MCF 10A (cell line): ENCODE data around the gene MIA3. TPM values are rescaled to one million over a fixed set of nuclear protein-coding genes. Genes with fewer than 3 reads are reported as not detected.
A peak's percentile ranks its signal among the peaks of the same experiment; 100 is the strongest.

Experiments
- BruUV-seq: library from RNA; stranded (reverse); fragments of 400-500 nt; replicated peaks from 2 replicates; lab custom pipeline; 2021; lab: Mats Ljungman, UMichigan
- CTCF ChIA-PET: fragments of 300-600 bp; sonication (Branson Sonifier 250); formaldehyde crosslinking; extraction: SDS; loops from one replicate; lab custom pipeline; 2021; ENCODE audit warnings: antibody characterized with exemption, inconsistent platforms; lab: Yijun Ruan, JAX
- POLR2A ChIA-PET: fragments of 300-600, 350-650 bp; sonication (Branson Sonifier 250); formaldehyde crosslinking; extraction: SDS; loops from one replicate; lab custom pipeline; 2020; ENCODE audit warnings: antibody characterized with exemption, inconsistent platforms; lab: Yijun Ruan, JAX
- DNase-seq: peaks from one replicate; pipeline ENCODE4 v3.0.0-alpha.2; 2018; ENCODE audit not compliant: unreplicated experiment
- H3K27ac Mint-ChIP-seq: one replicate; pipeline ENCODE4 v1.8.0; 2022; ENCODE audit warnings: mild to moderate bottlenecking, low read depth, mixed read lengths; ENCODE audit not compliant: unreplicated experiment
- H3K27me3 Mint-ChIP-seq: one replicate; pipeline ENCODE4 v1.8.0; 2022; ENCODE audit warnings: mixed read lengths; ENCODE audit not compliant: insufficient read depth, unreplicated experiment
- H3K36me3 Mint-ChIP-seq: one replicate; pipeline ENCODE4 v1.8.0; 2022; ENCODE audit warnings: mild to moderate bottlenecking, moderate library complexity, mixed read lengths; ENCODE audit not compliant: insufficient read depth, unreplicated experiment
- H3K4me1 Mint-ChIP-seq: one replicate; pipeline ENCODE4 v1.8.0; 2022; ENCODE audit warnings: mixed read lengths; ENCODE audit not compliant: insufficient read depth, unreplicated experiment
- H3K4me3 Mint-ChIP-seq: one replicate; pipeline ENCODE4 v1.8.0; 2022; ENCODE audit warnings: mild to moderate bottlenecking, moderate library complexity, mixed read lengths; ENCODE audit not compliant: unreplicated experiment
- H3K9me3 Mint-ChIP-seq: one replicate; pipeline ENCODE4 v1.8.0; 2022; ENCODE audit warnings: mixed read lengths; ENCODE audit not compliant: unreplicated experiment
- CTCF ChIP-seq: fragments of 200-600 bp; IDR thresholded peaks from one replicate; pipeline ENCODE4 v1.8.0; 2022; ENCODE audit warnings: antibody characterized with exemption, mild to moderate bottlenecking; ENCODE audit not compliant: unreplicated experiment
- intact Hi-C: fragments of 100-400 bp; cut with micrococcal nuclease; formaldehyde crosslinking; loops from 2 replicates; pipeline ENCODE4 v1.14.1; 2022
- total RNA-seq: library from RNA; stranded (reverse); gene quantifications from 2 replicates; pipeline ENCODE4 v1.2.3, GENCODE V29; 2022

MIA3 gene
- total RNA-seq, 1 experiment from 2014 or later: 166 TPM

GRCh38 chr1:222623458-222623857 is 5.6 kb downstream of the MIA3 start:
- DNase-seq: no peak
- no peak for TF ChIP-seq CTCF
- Mint-ChIP-seq H3K27ac (no peak overlapping the region), H3K4me1 (peaks cover 31% of the 10 kb centered on the region), H3K4me3 (no peak overlapping the region), H3K9me3 (no peaks in the 10 kb centered on the region), H3K36me3 (peaks cover 72% of the 10 kb centered on the region), H3K27me3 (no peaks in the 10 kb centered on the region)
- ChIA-PET POLR2A (interaction anchor here (0.7 kb wide), 1 partner anchor 36 kb away, joined by 3 read pairs; no protein-coding TSS in a partner anchor), CTCF (interaction anchor here (0.6 to 8.3 kb wide), 4 partner anchors 10 to 159 kb away, joined by 3 to 81 read pairs (median 34); no protein-coding TSS in a partner anchor)
- BruUV-seq: no TSS peak
- intact Hi-C loops: no loop called here

DNA sequence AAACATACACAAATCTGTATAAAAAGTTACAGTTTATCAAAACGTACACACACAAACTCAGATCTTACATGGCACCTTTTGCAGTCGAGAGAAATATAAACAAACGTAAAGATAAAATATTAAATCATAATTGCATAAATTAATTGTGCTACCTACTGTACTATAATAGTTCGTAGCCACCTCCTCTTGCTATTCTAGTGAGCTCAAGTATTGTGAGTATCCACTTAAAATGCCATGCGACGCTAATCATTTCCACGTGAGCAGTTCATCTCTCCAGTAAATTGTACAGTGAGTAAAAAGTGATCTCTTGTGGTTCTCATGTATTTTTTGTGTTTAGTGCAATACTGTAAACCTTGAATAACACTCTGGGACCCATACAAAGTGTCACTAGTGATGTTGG is 6.3 kb downstream of the MIA3 start:
- ChIA-PET POLR2A (interaction anchor here (1.1 to 1.4 kb wide), 2 partner anchors 10 to 19 kb away, joined by 3 to 5 read pairs; no protein-coding TSS in a partner anchor), CTCF (interaction anchor here (0.6 to 8.3 kb wide), 6 partner anchors 10 to 159 kb away, joined by 3 to 81 read pairs (median 4); no protein-coding TSS in a partner anchor)
- no peaks in the 10 kb centered on the region for H3K27me3 Mint-ChIP-seq
- peaks cover 79% of the 10 kb centered on the region for H3K36me3 Mint-ChIP-seq
- no peak overlapping the region for H3K4me3 Mint-ChIP-seq
- no peaks in the 10 kb centered on the region for H3K9me3 Mint-ChIP-seq
- DNase-seq: no peak
- no peak overlapping the region for H3K27ac Mint-ChIP-seq
- TF ChIP-seq CTCF: no peak
- peaks cover 27% of the 10 kb centered on the region for H3K4me1 Mint-ChIP-seq
- intact Hi-C loops: no loop called here
- BruUV-seq: no TSS peak

GRCh38 chr1:222627232-222627631 is 9.3 kb downstream of the MIA3 start:
- Mint-ChIP-seq H3K4me3 (no peak overlapping the region), H3K27me3 (no peaks in the 10 kb centered on the region), H3K27ac (peak overlapping the region; percentile 46), H3K4me1 (peaks cover 10% of the 10 kb centered on the region), H3K9me3 (no peaks in the 10 kb centered on the region), H3K36me3 (peaks cover 89% of the 10 kb centered on the region)
- TF ChIP-seq CTCF: no peak
- CTCF ChIA-PET: interaction anchor here (0.6 to 8.3 kb wide), 9 partner anchors 8 to 491 kb away, joined by 3 to 59 read pairs (median 4); no protein-coding TSS in a partner anchor
- intact Hi-C loops: no loop called here
- no TSS peak for BruUV-seq
- peak; percentile 68 for DNase-seq
- POLR2A ChIA-PET: interaction anchor here (0.6 to 1.8 kb wide), 4 partner anchors 7 to 37 kb away, joined by 3 to 6 read pairs (median 6); partner anchors contain the start of gene TAF1A

- peaks cover 16% of the 10 kb centered on the region for H3K4me1 Mint-ChIP-seq
- no peak overlapping the region for H3K4me3 Mint-ChIP-seq
- H3K27ac Mint-ChIP-seq: peak overlapping the region; percentile 18
- POLR2A ChIA-PET: no interaction called here
- intact Hi-C loops: loop anchor here (5.0 kb wide), 1 partner anchor 88 kb away; no protein-coding TSS in a partner anchor
- H3K27me3 Mint-ChIP-seq: no peaks in the 10 kb centered on the region
- TF ChIP-seq CTCF: no peak
- DNase-seq: no peak
- H3K36me3 Mint-ChIP-seq: peaks cover 92% of the 10 kb centered on the region
- H3K9me3 Mint-ChIP-seq: no peaks in the 10 kb centered on the region
- BruUV-seq: no TSS peak
- CTCF ChIA-PET: no interaction called here
Observed at GRCh38 chr1:222629921-222630535, 12.1 kb downstream of the MIA3 start.
